Endometrium (tissue), 2 donors: ENCODE results near the gene ZBTB5.
"Not testable (repeated sequence)": the region's sequence is repeated elsewhere in the genome, so short reads cannot be mapped to it uniquely, and the experiment has no call there.

Experiments used
- FAIRE-seq: peaks from 2 replicates; lab custom pipeline; 2012; peaks lifted over from hg19 to GRCh38; lab: Jason Lieb, UNC
- donor health status: control.
- donor health status: control.

ZBTB5 gene

DNA sequence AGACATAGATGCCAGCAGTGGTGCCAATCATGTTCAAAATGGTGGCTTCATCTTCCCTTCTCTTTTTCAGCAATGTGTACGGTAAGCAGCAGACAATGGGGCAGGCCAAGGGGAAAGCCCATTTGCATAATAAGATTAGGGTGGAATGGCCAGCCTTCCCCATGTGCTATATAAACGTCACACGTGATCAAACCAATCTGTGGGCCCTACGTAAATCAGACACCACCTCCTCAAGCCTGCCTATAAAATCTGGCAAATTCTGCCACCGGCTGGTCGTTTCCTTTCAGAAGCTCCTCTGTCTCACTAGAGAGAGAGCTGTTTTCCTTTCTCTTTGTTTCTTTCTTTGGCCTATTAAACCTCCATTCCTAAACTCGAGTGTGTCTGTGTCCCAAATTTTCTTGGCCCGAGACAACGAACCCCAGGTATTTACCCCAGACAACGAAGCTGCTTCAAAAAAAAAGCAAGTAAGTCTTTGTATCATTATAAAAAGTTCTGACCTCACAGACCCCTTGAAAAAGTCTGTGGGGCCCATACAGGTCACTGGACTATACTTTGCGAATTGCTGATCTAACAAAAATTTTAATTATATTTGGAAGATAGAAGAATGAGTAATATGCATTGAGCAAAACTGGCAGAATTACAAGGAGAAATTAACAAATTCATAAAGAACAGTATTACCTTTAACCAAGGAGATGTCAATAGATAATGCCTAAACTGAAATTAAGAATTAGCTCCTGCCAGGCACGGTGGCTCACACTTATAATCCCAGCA is 15.2 kb downstream of the ZBTB5 start:
- no peak for FAIRE-seq

- FAIRE-seq, result no peak
Measured at GRCh38 chr9:37447111-37447510, 18.1 kb downstream of the ZBTB5 start.

DNA sequence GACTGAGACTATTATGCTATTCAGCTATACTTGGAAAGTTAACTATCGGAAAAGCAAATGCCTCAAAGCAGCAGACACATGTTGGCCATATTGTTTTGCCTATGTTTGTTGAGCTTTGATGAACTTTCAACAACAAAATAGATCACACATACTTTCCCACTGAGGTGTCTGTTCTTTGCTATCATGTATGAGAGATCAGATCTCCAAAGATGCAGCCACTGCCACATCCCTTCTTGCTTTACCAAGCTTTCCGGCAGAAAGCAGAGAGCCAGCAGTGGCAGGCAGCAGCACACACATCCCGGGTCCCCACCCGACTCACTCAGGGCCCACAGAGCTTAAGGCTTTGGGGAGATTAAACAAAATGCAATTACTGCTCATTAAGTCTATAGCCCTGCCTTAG is 18.8 kb downstream of the ZBTB5 start:
- FAIRE-seq, result no peak

- no peak for FAIRE-seq
Measured at GRCh38 chr9:37445832-37446231, 19.4 kb downstream of the ZBTB5 start.

GRCh38 chr9:37444890-37445289 is 20.4 kb downstream of the ZBTB5 start:
- FAIRE-seq, result no peak

GRCh38 chr9:37443566-37443965 is 21.7 kb downstream of the ZBTB5 start:
- no peak for FAIRE-seq

- FAIRE-seq, result no peak
Measured at GRCh38 chr9:37442556-37442955, 22.7 kb downstream of the ZBTB5 start.

DNA sequence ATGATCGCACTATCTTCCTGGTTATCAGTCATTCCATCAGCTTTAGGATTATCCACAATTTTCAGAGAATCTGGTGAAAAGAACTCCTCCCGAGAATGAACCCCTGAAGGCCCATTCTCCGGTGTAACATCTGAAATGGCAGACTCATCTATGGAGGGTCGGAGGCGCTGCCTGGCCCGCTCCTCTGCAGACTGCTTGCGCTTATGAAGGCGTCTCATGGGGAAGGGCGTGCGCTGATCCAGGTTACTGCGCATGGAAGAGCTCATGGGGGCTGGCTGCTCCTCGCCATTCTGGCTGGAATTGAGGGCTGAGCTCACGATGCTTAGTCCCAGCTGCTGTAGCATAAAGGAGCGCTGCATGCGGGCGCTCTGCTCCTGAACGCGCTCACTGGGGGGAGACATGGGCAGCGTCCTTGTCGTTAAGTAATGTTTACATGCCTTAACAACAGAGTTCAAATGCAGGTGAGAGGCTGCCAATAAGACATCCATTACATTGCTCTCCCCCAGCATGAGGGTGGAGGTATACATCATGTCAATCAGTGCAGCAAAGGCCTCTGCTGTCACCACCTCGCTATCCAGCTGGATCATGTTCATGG is 23.4 kb downstream of the ZBTB5 start:
- no peak for FAIRE-seq

- FAIRE-seq, result no peak
Measured at GRCh38 chr9:37438359-37438758, 26.9 kb downstream of the ZBTB5 start.

DNA sequence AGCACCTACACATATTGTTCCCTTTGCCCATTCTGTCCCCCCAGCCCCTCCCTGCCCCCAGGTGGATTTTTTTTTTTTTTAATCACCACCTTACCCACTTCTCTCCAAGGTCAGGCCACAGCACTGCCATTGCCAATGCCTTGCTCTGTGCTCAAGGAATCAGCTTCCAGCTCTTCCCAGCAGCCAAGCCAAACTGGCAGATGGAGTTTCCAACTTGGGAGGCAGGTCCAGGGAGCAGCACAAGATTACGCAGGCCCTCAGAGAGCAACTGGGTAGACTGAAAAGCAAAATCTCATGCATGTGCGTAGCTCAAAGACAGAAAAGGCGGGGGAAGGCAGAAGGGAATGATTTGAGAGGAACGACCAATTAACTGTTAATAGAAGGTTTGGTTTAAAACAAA is 27.6 kb downstream of the ZBTB5 start:
- FAIRE-seq, result no peak

DNA sequence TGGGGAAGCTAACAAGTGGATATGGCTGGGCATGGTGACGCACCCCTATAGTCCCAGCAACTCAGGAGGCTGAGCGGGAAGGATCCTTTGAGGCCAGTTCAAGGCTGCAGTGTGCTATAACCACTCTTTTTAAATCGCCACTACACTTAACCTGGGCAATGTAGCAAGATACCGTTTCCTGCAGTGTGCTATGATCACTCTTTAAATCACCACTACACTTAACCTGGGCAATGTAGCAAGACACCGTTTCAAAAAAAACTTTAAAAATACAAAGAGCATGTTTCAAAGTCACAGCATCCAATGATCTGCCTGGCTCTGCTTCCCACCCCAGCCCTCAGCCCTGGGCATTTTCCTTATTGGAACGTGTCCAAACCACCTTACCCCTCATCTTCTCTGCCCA is 28.2 kb downstream of the ZBTB5 start:
- no peak for FAIRE-seq

DNA sequence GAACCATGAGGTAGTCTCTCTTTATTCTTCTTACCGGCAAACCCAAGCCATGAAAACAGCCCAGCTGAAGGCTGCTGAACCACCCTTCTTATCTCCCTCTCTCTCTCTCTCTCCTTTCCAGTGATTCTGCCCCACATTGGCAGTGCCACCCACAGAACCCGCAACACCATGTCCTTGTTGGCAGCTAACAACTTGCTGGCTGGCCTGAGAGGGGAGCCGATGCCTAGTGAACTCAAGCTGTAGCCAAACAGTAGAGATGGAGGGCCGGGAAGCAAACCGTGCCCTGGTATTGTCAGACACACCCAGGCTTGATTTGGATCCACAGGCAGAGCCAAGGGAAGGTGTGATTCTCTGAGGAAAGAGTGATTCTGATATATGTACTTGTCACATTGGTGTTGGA is 28.7 kb downstream of the ZBTB5 start:
- no peak for FAIRE-seq

- no peak for FAIRE-seq
Measured at GRCh38 chr9:37433867-37434371, 31.3 kb downstream of the ZBTB5 start.

DNA sequence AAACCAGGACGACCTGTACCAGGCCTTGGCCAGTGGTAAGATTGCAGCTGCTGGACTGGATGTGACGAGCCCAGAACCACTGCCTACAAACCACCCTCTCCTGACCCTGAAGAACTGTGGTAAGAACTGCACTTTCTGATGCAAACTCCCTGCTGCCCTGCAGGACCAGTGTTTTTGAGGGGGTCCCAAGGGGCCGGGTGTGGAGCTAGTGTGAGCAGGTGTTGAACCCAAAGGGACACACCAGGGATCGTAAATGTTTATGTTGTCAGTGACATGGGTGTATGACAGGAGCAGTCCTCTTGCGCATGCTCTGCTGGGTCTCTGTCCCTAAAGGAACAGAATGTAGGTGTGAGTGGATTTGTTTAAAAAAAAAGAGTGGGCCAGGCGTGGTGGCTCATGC is 33.2 kb downstream of the ZBTB5 start:
- FAIRE-seq, result no peak

DNA sequence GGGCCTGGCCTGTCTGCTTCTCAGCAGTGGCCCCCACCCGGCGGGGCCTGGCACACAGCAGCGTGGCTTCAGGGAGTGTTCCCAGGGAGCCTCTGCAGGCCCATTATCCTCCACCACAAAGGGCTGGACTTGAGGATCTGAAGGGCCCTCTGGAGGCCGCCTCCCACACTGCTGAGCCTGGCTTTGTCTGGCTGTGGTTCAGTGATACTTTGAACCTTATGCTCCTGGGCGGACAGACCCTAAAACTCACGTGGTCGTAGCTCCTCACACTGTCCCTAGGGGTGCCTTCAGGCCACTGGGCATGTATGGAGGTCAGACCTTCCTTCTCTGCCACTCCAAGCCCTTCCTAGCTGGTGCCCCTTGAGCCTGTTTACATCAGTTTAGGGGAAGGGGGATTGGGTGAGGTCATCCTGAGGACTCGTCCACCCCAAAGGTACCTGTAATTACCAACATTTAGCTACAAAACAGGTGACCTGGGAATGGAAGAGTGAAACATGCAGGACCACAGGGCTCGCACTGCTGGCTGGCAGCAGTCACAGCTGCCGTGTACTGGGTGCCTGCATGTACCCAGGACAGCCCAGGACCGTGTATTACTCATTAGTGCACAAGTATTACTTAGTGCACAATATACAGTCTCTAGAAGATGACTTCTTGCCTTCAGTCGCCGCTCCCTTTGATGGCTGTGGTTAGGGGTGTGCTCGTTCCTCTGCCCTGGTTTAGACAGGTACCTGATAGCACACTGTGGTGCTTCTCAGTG is 34.2 kb downstream of the ZBTB5 start:
- FAIRE-seq, result no peak

GRCh38 chr9:37429441-37430285 is 35.6 kb downstream of the ZBTB5 start:
- FAIRE-seq, result no peak

DNA sequence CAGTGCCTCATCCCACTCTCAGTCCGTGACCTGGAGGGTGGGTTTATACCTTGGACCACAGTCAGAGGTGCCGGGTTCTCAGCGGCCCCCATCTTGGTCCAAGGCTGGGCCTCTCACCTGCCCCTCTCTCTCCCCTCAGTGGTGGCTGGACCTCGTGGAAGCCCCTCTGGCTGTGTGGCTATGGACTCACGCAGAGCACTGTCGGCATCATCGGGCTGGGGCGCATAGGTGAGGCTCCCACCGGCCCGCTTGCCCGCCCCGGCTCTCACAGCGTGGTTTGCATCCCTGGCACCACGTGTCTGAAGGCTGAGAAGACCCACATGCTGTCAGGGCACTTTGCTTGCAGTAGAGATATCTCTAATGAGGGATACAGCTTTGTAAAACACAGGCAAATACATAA is 36.9 kb downstream of the ZBTB5 start:
- no peak for FAIRE-seq

DNA sequence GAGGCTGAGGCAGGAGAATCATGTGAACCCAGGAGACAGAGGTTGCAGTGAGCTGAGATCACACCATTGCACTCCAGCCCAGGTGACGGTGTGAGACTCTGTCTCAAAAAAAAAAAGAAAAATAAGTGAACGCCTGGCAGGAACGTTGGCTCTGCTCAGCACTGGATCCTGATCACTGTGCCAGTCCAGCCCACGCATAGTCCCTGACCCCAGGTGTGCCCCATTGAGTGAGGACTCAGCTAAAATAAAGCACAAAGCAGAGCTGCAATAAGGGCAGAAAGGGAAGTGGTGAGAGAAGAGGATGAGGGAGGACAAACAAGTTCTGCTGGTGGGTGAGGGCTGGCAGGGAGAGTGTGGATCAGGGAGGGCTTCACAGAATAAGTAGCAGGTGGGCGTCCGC is 38.4 kb downstream of the ZBTB5 start:
- no peak for FAIRE-seq

DNA sequence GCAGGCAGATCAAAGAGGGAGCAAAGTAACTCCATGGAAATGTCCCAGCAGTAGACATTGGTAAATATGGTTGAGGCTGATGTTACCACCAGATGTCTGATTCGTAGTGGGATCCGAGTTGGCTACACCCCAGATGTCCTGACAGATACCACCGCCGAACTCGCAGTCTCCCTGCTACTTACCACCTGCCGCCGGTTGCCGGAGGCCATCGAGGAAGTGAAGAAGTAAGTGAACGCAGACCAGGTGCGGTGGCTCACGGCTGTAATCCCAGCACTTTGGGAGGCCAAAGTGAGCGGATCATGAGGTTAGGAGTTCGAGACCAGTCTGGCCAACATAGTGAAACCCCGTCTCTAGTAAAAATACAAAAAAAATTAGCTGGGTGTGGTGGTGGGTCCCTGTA is 38.8 kb downstream of the ZBTB5 start:
- FAIRE-seq, result not testable (repeated sequence)

DNA sequence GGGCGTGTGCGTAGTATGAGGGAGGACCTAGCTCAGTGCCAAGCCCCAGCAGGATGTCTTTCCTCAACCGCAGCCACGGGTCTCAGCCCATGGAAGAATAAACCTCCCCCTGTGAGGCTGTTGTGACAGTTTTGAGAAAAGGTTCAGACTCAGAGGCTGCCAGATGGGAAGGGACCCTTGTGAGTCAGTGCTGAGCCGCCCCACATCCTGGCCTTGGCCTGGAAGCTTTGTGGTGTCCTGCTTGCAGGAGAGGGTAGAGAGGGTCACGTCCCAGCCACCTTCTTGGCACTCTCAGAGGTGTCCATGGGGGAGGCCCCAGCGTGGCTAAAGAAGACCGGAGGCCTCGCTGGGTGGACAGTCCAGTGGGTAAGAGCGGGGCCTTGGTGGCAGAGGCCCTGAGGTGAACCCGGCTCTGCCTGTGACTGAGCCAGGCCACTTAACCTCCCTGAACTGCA is 39.9 kb downstream of the ZBTB5 start:
- FAIRE-seq, result no peak

GRCh38 chr9:37424686-37425297 is 40.5 kb downstream of the ZBTB5 start:
- FAIRE-seq, result no peak
